ENCODE results near the gene PCK1. TPM values are rescaled to one million over a fixed set of nuclear protein-coding genes. Genes with fewer than 3 reads are reported as not detected.

The PCK1 gene
- total RNA-seq, 2 donors from 2014 or later, result not detected

DNA sequence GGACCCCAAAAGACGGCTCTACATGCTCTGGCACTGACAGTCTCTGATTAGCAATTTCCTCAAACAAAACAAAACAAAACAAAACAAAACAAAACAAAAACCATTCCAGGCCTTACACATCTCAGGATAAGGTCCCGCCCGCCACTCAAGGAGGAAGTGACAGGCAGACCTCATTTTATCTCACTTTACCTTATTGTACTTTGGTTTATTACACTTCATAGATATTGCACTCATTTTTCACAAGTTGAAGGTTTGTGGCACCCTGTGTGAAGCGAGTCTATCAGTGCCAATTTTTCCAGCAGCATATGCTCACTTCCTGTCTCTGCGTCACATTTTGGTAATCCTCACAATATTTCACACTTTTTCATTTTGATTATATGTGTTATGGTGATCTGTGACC lies 44.1 kb downstream of the PCK1 start:
- Histone ChIP-seq H3K9ac (ENCODE audit: extremely low read depth, low read length, poor library complexity, severe bottlenecking) (no peak overlapping the region), H3K27ac (ENCODE audit: low read depth, low read length) (no peak overlapping the region), H3K4me3 (ENCODE audit: low read length) (no peak overlapping the region), H3K9me3 (ENCODE audit: control insufficient read depth, low read length) (no peaks in the 10 kb centered on the region), H3K4me1 (ENCODE audit: control insufficient read depth, insufficient read depth, low read length) (no peaks in the 10 kb centered on the region), H3K36me3 (ENCODE audit: control insufficient read depth, insufficient read depth, low read length) (no peaks in the 10 kb centered on the region), H3K27me3 (ENCODE audit: control insufficient read depth, insufficient read depth, low read length, poor library complexity, severe bottlenecking) (no peaks in the 10 kb centered on the region)
- Mint-ChIP-seq H3K9me3 (no peaks in the 10 kb centered on the region), H3K27ac (no peak overlapping the region), H3K36me3 (ENCODE audit: low read depth) (no peaks in the 10 kb centered on the region), H3K27me3 (ENCODE audit: insufficient read depth) (peaks cover 8% of the 10 kb centered on the region), H3K4me1 (no peaks in the 10 kb centered on the region), H3K4me3 (no peak overlapping the region)
- 90 to 95% methylated on average over 3 to 5 of the region's 5 CpGs for WGBS, 2 experiments (ENCODE audit: insufficient coverage in 1 of 2, insufficient read length in 1 of 2)
- DNase-seq, result no peak
- TF ChIP-seq, protein P1, sequence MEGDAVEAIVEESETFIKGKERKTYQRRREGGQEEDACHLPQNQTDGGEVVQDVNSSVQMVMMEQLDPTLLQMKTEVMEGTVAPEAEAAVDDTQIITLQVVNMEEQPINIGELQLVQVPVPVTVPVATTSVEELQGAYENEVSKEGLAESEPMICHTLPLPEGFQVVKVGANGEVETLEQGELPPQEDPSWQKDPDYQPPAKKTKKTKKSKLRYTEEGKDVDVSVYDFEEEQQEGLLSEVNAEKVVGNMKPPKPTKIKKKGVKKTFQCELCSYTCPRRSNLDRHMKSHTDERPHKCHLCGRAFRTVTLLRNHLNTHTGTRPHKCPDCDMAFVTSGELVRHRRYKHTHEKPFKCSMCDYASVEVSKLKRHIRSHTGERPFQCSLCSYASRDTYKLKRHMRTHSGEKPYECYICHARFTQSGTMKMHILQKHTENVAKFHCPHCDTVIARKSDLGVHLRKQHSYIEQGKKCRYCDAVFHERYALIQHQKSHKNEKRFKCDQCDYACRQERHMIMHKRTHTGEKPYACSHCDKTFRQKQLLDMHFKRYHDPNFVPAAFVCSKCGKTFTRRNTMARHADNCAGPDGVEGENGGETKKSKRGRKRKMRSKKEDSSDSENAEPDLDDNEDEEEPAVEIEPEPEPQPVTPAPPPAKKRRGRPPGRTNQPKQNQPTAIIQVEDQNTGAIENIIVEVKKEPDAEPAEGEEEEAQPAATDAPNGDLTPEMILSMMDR (conservative IDR thresholded peaks at IDR 0.05), result no peak

DNA sequence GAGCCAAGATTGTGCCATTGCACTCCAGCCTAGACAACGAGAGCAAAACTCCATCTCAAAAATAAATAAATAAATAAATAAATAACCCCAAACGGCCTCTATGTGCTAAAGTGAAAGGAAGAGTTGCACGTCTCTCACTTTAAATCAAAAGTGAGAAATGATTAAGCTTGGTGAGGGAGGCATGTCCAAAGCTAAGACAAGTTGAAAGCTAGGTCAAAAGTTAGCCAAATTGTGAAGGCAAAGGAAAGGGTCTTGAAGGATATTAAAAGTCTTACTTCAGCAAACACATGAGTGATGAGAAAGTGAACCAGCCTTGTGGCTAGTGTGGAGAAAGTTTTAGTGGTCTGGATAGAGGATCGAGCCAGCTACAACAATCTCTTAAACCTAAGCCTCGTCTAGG lies 45.0 kb downstream of the PCK1 start:
- Histone ChIP-seq H3K9me3 (ENCODE audit: control insufficient read depth, low read length) (no peaks in the 10 kb centered on the region), H3K27me3 (ENCODE audit: control insufficient read depth, insufficient read depth, low read length, poor library complexity, severe bottlenecking) (no peaks in the 10 kb centered on the region), H3K27ac (ENCODE audit: low read depth, low read length) (no peak overlapping the region), H3K4me3 (ENCODE audit: low read length) (no peak overlapping the region), H3K9ac (ENCODE audit: extremely low read depth, low read length, poor library complexity, severe bottlenecking) (no peak overlapping the region), H3K4me1 (ENCODE audit: control insufficient read depth, insufficient read depth, low read length) (no peaks in the 10 kb centered on the region), H3K36me3 (ENCODE audit: control insufficient read depth, insufficient read depth, low read length) (no peaks in the 10 kb centered on the region)
- no peaks in the 10 kb centered on the region for H3K4me1 Mint-ChIP-seq
- H3K36me3 Mint-ChIP-seq (ENCODE audit: low read depth), result no peaks in the 10 kb centered on the region
- no peak overlapping the region for H3K27ac Mint-ChIP-seq
- 89 to 91% methylated on average over 3 to 4 of the region's 5 CpGs for whole genome bisulfite sequencing, 2 experiments (ENCODE audit: insufficient coverage in 1 of 2, insufficient read length in 1 of 2)
- TF ChIP-seq, protein P1 (conservative IDR thresholded peaks at IDR 0.05), result no peak
- H3K4me3 Mint-ChIP-seq, result no peak overlapping the region
- no peak for DNase-seq
- H3K27me3 Mint-ChIP-seq (ENCODE audit: insufficient read depth), result peaks cover 8% of the 10 kb centered on the region
- no peaks in the 10 kb centered on the region for H3K9me3 Mint-ChIP-seq

DNA sequence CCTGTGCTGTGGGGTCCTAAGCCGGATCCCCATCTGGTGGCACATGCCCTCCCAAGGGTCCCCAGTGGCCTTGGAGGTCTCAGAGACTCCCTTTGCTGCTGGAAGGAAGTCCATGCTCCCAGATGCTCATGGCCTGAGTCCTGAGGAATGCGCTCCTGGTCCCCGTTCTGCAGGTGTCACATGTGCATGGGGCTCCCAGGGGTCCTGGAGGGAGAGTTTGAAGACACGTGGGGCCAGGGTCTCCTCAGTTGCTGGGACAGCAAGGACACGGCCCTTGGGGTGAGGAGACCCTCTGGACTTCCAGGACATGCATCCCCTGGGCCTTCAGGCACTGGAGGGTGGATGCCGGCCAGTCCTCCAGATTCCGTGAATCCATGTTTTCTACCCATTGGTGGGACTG lies 47.6 kb downstream of the PCK1 start:
- Histone ChIP-seq H3K9ac (ENCODE audit: extremely low read depth, low read length, poor library complexity, severe bottlenecking) (no peak overlapping the region), H3K27me3 (ENCODE audit: control insufficient read depth, insufficient read depth, low read length, poor library complexity, severe bottlenecking) (no peaks in the 10 kb centered on the region), H3K9me3 (ENCODE audit: control insufficient read depth, low read length) (no peaks in the 10 kb centered on the region), H3K27ac (ENCODE audit: low read depth, low read length) (no peak overlapping the region), H3K36me3 (ENCODE audit: control insufficient read depth, insufficient read depth, low read length) (no peaks in the 10 kb centered on the region), H3K4me1 (ENCODE audit: control insufficient read depth, insufficient read depth, low read length) (no peaks in the 10 kb centered on the region), H3K4me3 (ENCODE audit: low read length) (no peak overlapping the region)
- Mint-ChIP-seq H3K4me3 (no peak overlapping the region), H3K27me3 (ENCODE audit: insufficient read depth) (peaks cover 8% of the 10 kb centered on the region), H3K27ac (no peak overlapping the region), H3K9me3 (no peaks in the 10 kb centered on the region), H3K36me3 (ENCODE audit: low read depth) (no peaks in the 10 kb centered on the region), H3K4me1 (no peaks in the 10 kb centered on the region)
- WGBS, 2 experiments (ENCODE audit: insufficient coverage in 1 of 2, insufficient read length in 1 of 2), result 68 to 80% methylated on average over 5 to 7 of the region's 7 CpGs
- TF ChIP-seq, protein P1 (conservative IDR thresholded peaks at IDR 0.05), result no peak
- no peak for DNase-seq

Data from endodermal cell (in vitro differentiated cells).